OCI-LY1 (cell line): ENCODE results near the gene ESR1.

Experiments
- H2AFZ ChIP-seq: fragments of 200-600 bp; sonication (generic), shearing (Covaris generic); 2 replicates; pipeline ENCODE4 v1.6.0; 2014; ENCODE audit warnings: antibody characterized with exemption, mild to moderate bottlenecking, low read length
- H3F3A ChIP-seq: fragments of 200-600 bp; sonication (generic), shearing (Covaris generic); 2 replicates; pipeline ENCODE4 v1.6.0; 2014; ENCODE audit warnings: mild to moderate bottlenecking, antibody characterized with exemption, low read length, moderate library complexity; ENCODE audit not compliant: insufficient read depth
- H3K27ac ChIP-seq: fragments of 200-600 bp; sonication (generic); 2 replicates; pipeline ENCODE4 v1.5.1; 2014; ENCODE audit warnings: low read length, mixed run types, mild to moderate bottlenecking, low read depth; ENCODE audit not compliant: poor library complexity, severe bottlenecking
- H3K27me3 ChIP-seq: fragments of 200-600 bp; sonication (generic); 2 replicates; pipeline ENCODE4 v1.6.0; 2014; ENCODE audit warnings: antibody characterized with exemption, mild to moderate bottlenecking, low read length, moderate library complexity; ENCODE audit not compliant: insufficient read depth
- H3K36me3 ChIP-seq: fragments of 200-600 bp; sonication (generic); 2 replicates; pipeline ENCODE4 v1.6.1; 2014; ENCODE audit warnings: mild to moderate bottlenecking, antibody characterized with exemption, low read length, moderate library complexity, mixed read lengths; ENCODE audit not compliant: insufficient read depth
- H3K4me1 ChIP-seq: fragments of 200-600 bp; sonication (generic); 2 replicates; pipeline ENCODE4 v1.5.1; 2014; ENCODE audit warnings: mild to moderate bottlenecking, low read length, moderate library complexity; ENCODE audit not compliant: insufficient read depth, severe bottlenecking
- H3K4me2 ChIP-seq: fragments of 200-600 bp; sonication (generic), shearing (Covaris generic); 2 replicates; pipeline ENCODE4 v1.6.1; 2014; ENCODE audit warnings: low read length
- H3K4me3 ChIP-seq: fragments of 200-600 bp; sonication (generic); 2 replicates; pipeline ENCODE4 v1.5.1; 2014; ENCODE audit warnings: low read length, low read depth, mild to moderate bottlenecking, mixed read lengths; ENCODE audit not compliant: poor library complexity, severe bottlenecking
- H3K79me2 ChIP-seq: fragments of 200-600 bp; shearing (Covaris generic); 2 replicates; pipeline ENCODE4 v1.6.1; 2016; ENCODE audit warnings: mixed run types, low read length, mixed read lengths; ENCODE audit not compliant: insufficient read depth
- H3K9ac ChIP-seq: fragments of 200-600 bp; sonication (generic), shearing (Covaris generic); 2 replicates; pipeline ENCODE4 v1.6.1; 2014; ENCODE audit warnings: mild to moderate bottlenecking, low read length, mixed read lengths
- H3K9me2 ChIP-seq: fragments of 200-600 bp; sonication (generic), shearing (Covaris generic); 2 replicates; pipeline ENCODE4 v1.6.1; 2014; ENCODE audit warnings: low read depth, mild to moderate bottlenecking, low read length, mixed read lengths
- H3K9me3 ChIP-seq: fragments of 200-600 bp; shearing (Covaris generic); 2 replicates; pipeline ENCODE4 v1.6.1; 2014; ENCODE audit warnings: low read length, mixed read lengths
- H4K20me1 ChIP-seq: fragments of 200-600 bp; sonication (generic), shearing (Covaris generic); 2 replicates; pipeline ENCODE4 v1.6.0; 2016; ENCODE audit warnings: mild to moderate bottlenecking, low read length; ENCODE audit not compliant: insufficient read depth
- CTCF ChIP-seq: fragments of 200-600 bp; sonication (generic), shearing (Covaris generic); IDR thresholded peaks from 2 replicates; pipeline ENCODE4 v1.5.1; 2017; ENCODE audit warnings: mild to moderate bottlenecking, antibody characterized with exemption, low read length, moderate library complexity, mixed read lengths
- EZH2 ChIP-seq: fragments of 200-600 bp; sonication (generic), shearing (Covaris generic); IDR thresholded peaks from 2 replicates; pipeline ENCODE4 v1.8.0; 2017; ENCODE audit warnings: borderline replicate concordance, mixed run types, mild to moderate bottlenecking, antibody characterized with exemption, low read length, moderate library complexity, mixed read lengths

Gene ESR1

GRCh38 chr6:152147269-152147668 lies 339.8 kb downstream of the ESR1 start:
- Histone ChIP-seq H3F3A (no peaks in the 10 kb centered on the region), H3K27me3 (no peaks in the 10 kb centered on the region), H3K27ac (no peak overlapping the region), H3K4me3 (no peak overlapping the region), H2AFZ (no peak overlapping the region), H3K4me2 (no peak overlapping the region), H3K36me3 (peaks cover 91% of the 10 kb centered on the region), H4K20me1 (no peaks in the 10 kb centered on the region), H3K9ac (no peak overlapping the region), H3K9me3 (no peaks in the 10 kb centered on the region), H3K9me2 (no peaks in the 10 kb centered on the region), H3K4me1 (no peaks in the 10 kb centered on the region), H3K79me2 (no peaks in the 10 kb centered on the region)
- TF ChIP-seq CTCF: no peak
- TF ChIP-seq EZH2: no peak

DNA sequence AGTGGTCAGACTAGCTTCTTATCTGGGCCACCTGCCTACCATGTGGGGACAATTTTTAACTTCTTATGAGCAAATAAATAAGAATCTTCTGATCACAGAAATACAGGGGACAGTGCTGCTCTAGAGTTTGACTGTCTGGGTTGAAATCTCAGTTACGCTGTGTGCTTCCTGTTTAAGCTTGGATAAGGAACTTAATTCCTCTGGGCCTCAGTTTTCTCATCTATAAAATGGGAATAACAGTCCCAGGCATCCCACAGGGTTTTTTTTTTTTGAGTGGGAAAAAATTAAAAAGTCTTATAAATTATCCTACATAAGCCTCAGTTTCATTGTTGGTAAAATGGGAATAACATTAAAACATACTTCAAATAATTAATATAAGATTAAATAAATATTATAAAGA lies 340.9 kb downstream of the ESR1 start:
- H3K36me3 ChIP-seq: peaks cover 90% of the 10 kb centered on the region
- no peaks in the 10 kb centered on the region for H3F3A ChIP-seq
- H3K4me2 ChIP-seq: no peak overlapping the region
- H3K9me3 ChIP-seq: no peaks in the 10 kb centered on the region
- H3K79me2 ChIP-seq: no peaks in the 10 kb centered on the region
- TF ChIP-seq CTCF (no peak), EZH2 (no peak)
- H2AFZ ChIP-seq: no peak overlapping the region
- H3K4me3 ChIP-seq: no peak overlapping the region
- H3K9ac ChIP-seq: no peak overlapping the region
- no peaks in the 10 kb centered on the region for H3K4me1 ChIP-seq
- no peak overlapping the region for H3K27ac ChIP-seq
- no peaks in the 10 kb centered on the region for H3K9me2 ChIP-seq
- no peaks in the 10 kb centered on the region for H3K27me3 ChIP-seq
- no peaks in the 10 kb centered on the region for H4K20me1 ChIP-seq

DNA sequence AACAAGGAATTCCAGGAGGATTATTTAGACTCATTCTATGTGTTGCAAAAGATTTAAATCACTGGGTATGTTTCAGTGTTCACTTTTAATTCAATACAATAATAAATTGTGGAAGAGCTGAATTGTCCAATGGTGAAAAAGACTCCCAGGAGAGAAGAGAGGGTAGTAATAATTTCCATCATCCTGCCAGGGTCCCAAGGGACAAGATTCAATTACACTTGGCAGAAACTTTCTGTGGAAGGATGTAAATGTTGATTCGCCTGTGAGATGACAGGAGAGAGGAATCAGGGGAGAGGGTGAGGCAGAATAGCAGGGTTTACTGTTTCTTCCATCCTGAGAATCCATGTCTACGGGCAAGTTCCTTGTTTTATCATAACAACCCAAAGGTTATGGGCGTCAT lies 342.7 kb downstream of the ESR1 start:
- H3K4me2 ChIP-seq: no peak overlapping the region
- H3K4me3 ChIP-seq: no peak overlapping the region
- no peaks in the 10 kb centered on the region for H4K20me1 ChIP-seq
- no peaks in the 10 kb centered on the region for H3K4me1 ChIP-seq
- no peak for TF ChIP-seq EZH2
- H3K9ac ChIP-seq: no peak overlapping the region
- H3K9me2 ChIP-seq: no peaks in the 10 kb centered on the region
- no peaks in the 10 kb centered on the region for H3K79me2 ChIP-seq
- H3F3A ChIP-seq: no peaks in the 10 kb centered on the region
- H3K9me3 ChIP-seq: no peaks in the 10 kb centered on the region
- H3K36me3 ChIP-seq: peaks cover 89% of the 10 kb centered on the region
- no peak overlapping the region for H2AFZ ChIP-seq
- H3K27ac ChIP-seq: no peak overlapping the region
- no peaks in the 10 kb centered on the region for H3K27me3 ChIP-seq

- H3K36me3 ChIP-seq: peaks cover 88% of the 10 kb centered on the region
- H3K79me2 ChIP-seq: no peaks in the 10 kb centered on the region
Observed at GRCh38 chr6:152151920-152152319, 344.4 kb downstream of the ESR1 start.

More at GRCh38 chr6:152151920-152152319, 344.4 kb downstream of the ESR1 start:
- Histone ChIP-seq H3K4me2 (no peak overlapping the region), H3K4me1 (no peaks in the 10 kb centered on the region), H3K9me3 (no peaks in the 10 kb centered on the region), H3F3A (no peaks in the 10 kb centered on the region), H3K9ac (no peak overlapping the region), H4K20me1 (no peaks in the 10 kb centered on the region), H3K4me3 (no peak overlapping the region), H3K27me3 (no peaks in the 10 kb centered on the region), H3K9me2 (no peaks in the 10 kb centered on the region), H3K27ac (no peak overlapping the region), H2AFZ (no peak overlapping the region)
- TF ChIP-seq CTCF (no peak), EZH2 (no peak)
